NT2/D1 (cell line): ENCODE results near the gene EHD3.

Experiments
- SUZ12 ChIP-seq: IDR thresholded peaks from 2 replicates; pipeline ENCODE4 v1.6.1; 2011; ENCODE audit not compliant: insufficient read length, insufficient read depth; ENCODE audit errors: extremely low read depth
- YY1 ChIP-seq: IDR thresholded peaks from 2 replicates; pipeline ENCODE4 v1.6.1; 2011; ENCODE audit not compliant: insufficient read length, insufficient read depth

DNA sequence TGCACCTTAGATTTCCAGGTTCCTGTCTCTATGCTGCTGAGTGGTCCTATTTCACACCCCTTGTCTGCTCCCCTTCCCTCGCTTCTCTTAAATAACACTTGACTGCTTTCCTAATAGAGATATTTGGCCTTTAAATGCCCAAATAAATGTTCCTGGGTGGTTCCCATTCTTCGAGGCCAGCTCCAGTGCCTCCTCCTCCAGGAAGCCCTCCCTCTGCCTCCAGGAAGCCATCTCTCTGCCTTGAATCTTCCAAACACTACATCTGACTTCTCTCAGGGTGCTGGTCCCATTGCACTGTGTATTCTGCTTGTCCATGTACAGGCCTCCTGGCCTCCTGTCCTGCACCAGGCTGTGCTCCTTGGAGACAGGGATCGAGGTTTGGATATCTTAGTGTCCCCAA, 14.2 kb downstream of the EHD3 start:
- no peak for TF ChIP-seq YY1
- TF ChIP-seq SUZ12 = no peak
